GM19238 (cell line): Measurements from ENCODE around the gene JMJD1C.

Experiments
- DNase-seq: peaks from one replicate; pipeline ENCODE4 v3.0.0; 2011; ENCODE audit warnings: low spot score; ENCODE audit not compliant: insufficient read length

JMJD1C gene

DNA sequence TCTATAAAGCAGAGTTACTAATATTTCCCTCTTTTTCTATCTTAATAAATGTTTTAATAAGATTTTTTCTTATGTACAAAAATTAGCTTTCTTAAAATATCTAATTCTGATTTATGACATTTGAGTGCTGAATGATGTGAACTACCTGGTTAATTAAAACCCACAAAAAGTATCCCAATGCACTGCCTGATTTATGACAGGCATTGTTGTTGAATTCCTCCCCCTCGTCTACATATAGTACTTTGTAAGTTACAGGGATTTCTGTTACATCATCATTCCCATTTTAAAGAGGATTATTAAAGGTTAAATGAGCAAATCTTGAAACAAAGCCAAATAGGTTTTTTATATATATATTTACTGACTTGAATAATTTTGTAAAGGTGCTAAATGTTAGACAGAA lies 241.5 kb downstream of the JMJD1C start:
- no peak for DNase-seq

DNA sequence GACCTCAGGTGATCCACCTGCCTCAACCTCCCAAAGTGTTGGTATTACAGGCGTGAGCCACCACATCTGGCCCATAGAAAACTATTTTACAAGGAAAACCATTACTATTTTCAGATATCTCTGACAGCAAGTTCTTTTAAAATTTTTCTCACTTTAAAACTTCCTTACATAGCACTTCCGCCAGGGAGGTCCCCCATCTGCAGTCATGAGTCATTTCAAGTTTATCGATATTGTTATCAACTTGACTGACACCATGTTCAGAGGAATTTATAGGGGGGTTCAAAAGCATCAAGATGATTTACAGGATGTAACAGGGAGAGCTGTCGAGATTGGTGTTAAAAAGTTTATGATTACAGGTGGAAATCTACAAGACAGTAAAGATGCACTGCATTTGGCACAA lies 243.8 kb downstream of the JMJD1C start:
- no peak for DNase-seq

DNA sequence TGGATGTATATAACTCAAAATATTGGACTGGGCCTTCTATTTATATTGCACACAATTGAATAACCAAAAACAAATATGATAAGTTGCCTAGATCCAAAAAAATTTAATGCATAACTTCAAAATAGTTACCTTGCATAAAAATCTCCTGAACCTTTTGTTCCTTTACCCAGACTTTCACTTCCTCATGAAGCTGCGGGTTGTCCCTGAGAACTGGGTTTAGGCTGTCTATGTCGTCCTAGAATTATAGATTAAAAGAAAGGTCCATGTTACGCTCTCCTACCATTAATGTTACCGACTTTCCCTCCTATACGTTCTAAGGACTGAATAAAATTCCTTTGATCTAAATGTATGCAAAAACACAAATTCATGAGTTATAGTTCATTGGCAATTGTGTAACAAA lies 246.0 kb downstream of the JMJD1C start:
- DNase-seq: no peak

DNA sequence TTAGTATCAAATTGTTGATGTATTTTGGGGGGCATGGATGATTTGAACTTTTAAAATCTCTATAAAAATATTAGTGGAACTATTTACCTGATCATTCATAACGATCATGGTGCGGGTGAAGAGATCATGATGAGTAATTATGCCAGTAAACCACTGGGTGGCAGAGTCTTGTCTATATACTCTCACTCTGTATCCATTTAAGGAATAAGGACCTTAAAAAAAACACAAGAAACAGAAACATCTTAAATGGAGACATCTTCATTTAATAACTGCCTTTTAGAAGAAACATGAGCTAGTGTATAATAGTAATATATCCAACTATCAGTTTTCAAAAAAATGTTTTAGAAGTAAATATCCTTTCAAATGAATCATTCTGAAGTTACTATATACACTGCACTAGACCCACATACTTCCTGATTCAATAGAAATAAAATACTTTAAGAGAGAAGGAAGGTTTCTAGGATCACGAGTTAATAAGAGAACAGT lies 248.6 kb downstream of the JMJD1C start:
- DNase-seq: no peak

DNA sequence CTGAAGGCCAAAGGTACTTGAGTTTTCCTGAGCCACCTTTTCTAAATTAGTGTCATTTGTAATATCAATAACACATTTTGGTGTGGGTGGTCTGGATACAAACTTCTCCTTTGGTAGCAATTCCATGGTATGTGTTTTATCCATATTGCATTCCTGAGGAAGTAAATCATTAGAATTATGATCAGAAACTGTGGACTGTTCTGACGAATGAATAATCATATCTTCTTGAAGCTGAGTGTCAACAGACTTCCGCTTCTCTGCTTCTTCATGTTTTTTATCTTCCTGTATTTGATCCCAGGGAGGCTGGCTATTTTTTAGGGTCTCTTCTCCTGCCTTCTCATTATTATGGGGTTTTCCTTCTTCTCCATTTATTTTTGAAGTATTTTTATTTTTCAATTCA lies 251.2 kb downstream of the JMJD1C start:
- DNase-seq: no peak

DNA sequence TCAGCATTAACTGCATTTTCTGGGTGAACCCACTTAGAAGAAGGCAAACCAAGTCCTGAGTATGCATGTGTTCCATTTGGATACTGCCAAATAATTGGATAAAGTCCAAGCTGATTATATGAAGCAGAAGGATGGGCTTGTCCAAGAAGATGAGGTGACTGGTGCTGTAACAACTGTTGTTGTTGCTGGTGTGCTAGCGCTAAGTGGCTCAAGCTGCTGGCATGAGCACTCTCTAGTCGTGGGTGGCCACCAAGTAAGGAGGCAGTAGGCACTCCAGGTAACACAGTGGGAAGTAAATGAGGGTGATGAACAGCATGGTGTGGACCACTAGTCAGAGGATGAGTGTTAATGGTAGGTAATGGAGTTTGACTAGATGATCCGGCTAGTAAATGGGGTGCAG lies 252.3 kb downstream of the JMJD1C start:
- no peak for DNase-seq

DNA sequence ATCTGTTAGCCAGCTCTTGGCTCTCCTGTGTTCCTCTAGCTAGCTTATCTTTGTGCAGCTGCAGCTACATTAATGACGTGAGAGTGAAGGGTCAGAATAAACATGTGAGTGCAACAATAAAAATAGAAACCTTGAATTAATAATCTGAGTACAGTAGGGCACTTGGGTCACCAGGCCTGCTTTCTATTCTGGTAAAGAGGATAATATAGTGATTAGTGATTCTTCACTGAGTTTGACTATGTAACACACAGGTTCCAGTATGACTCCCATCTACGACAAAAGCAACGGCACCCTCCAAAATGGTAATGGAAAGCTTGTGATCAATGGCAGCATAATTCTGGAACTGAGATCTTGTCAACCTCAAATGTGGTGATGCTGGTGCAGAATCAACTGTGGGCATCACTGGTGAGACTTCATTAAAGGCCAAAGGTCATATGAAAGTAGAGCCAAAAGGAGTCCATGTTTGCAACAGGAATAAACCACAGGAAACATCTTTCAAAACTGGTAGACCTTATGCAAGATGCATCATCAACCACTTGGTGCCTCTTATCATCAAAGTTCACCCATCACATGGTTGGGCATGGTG lies 255.1 kb downstream of the JMJD1C start:
- DNase-seq: no peak

DNA sequence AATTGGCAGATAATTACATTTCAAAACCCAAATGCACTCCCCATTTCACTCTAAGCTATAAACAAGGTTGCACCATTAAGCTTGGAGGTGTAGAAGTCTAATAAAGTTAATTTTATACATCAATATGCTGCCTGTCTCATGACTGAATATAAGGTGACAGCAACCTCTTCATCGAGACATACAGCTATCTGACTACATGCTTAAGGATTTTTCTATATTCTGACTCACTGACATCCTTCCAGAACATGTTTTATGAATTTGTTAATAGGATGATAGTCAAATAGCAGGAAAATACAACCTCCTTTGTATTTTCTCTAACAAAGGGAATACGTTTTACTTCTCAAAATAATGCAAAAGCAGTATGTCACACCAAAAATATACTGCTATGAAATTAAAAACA lies 256.1 kb downstream of the JMJD1C start:
- DNase-seq: no peak

DNA sequence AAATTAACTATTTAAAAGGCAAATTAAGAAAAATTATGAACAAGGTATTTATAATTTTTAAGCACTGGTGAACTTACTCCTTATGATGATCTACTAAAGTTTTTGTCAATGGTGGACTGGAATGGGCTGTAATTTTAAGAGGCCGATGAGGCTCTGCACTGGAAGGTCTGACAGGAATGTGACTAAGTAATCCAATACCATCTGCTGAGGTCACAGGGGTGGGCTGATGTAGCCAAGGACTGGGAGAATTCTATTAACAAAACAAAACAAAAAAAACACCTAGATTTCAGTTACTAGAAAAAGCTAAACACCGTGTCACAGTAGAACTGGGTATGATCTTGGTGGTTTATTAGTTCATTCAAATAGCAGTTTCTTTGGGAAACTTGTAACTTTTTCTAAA lies 256.8 kb downstream of the JMJD1C start:
- no peak for DNase-seq

DNA sequence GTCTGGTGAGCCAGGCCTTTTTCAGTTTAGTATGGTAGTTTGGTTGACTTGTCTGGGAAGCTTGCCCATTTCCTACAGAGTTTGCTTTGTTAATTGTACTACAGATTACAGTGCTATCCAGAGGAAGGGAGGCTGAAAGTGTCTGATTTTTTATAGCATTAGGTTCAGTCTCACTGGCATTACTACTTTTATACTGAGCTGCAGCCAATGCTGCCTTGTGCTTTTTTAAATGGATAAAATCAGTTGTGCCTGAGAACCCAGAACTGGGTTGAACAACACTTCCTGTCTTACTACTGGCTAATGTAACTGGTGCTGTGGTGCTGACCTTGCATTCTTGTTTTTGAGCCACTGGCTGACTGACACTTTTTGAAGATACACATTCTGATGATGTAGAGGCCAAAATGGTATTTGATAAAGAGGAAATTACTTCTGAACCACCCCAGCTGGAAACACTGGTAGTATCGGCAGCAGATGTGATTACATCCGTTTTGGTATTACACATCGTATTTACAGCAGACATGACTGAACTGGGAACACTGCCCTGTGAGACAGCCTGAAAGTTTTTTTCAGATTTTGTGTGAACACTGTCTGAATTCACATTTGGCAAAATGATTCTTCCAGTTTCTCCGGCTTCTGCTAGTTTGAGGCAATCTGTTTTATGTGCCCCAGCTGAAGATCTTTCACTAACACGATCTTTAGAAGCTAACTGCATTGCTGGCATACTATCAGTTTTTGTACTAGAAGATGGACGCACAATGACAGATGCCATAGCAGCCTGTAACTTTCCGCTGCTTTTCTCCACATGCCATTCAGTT lies 258.6 kb downstream of the JMJD1C start:
- DNase-seq: no peak

DNA sequence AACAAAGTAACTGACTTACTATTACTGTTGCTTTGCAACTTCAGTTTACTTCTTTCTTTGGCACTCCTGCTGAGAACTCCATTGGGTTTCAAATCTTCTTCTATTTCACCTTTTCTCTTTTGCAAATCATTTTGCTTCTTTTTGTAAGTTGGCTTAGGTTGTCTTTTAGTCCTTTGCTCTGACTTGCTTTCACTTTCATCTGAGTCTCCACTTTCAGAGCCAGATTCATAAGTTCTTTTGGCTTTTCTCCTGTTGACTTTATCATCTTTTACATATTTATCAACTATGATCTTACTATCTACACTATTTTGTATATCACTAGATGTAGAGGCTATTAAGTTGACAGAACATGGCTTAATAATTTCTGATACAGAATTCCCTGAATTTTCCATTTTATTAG lies 259.2 kb downstream of the JMJD1C start:
- DNase-seq: no peak

DNA sequence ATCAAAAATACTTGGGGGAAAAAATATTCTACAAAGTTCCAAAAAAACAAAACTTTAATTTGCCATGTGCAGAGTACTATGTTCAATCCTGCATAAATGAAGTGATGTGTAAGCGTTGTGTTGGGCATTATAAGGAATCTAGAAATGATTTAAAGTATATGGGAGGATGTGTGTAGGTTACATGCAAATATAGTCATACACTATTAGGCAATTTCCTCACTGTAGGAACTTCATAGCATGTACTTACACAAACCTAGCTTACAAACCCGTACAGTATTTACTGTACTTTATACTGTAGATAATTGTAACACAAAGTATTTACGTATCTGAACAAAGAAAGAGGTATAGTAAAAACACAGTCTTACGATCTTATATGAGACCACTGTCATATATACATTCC lies 260.4 kb downstream of the JMJD1C start:
- no peak for DNase-seq

DNA sequence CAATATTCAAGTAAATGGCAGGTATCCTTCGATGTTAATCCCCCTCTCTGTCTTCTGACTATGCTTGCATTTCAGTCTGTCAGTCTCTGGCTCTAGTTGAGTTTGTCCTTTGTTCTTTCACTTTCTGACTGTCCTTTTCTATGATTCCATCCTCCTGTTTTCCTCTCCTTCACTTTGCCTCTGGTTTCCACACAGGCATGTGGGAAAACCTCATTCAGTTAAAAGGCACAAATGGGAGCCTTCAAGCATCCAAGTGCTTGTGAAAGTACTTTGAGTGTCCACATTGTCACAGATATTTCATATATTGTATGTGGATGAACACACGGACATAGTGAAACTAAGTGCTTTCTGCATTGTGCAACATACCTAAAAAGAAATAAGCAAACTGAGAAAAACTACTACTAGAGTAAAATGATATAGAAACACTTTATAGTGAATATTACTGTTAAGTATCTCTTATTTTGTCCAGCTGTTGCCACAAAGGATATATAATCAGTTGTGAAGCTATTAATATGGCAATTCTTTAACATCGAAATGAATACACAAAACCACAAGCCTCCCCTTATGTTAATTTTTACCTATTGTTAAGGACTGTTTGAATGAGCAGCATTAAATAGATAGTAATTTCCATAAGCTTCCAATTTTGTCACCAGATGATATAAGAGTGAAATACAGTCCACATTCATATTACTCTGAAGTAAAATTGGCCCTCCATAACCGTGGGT lies 260.9 kb downstream of the JMJD1C start:
- DNase-seq: no peak

DNA sequence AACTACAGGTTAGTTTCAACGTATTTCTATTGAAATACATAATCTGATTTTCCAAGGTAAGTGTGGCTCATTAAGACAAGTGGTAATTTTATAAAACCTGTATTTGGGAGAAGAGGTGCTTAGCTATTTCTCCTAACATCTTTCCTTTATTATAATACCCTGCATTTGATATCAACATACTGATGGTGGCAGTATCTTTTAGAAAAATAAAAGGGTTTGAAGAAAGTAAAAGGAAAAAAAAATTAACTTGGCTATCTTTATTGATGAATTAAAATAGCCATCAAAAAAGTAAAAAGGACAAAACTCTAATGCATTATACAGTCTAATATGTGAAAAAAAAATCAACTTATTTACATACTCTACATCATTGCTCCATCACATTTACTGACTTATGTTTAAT lies 264.7 kb downstream of the JMJD1C start:
- DNase-seq: no peak

DNA sequence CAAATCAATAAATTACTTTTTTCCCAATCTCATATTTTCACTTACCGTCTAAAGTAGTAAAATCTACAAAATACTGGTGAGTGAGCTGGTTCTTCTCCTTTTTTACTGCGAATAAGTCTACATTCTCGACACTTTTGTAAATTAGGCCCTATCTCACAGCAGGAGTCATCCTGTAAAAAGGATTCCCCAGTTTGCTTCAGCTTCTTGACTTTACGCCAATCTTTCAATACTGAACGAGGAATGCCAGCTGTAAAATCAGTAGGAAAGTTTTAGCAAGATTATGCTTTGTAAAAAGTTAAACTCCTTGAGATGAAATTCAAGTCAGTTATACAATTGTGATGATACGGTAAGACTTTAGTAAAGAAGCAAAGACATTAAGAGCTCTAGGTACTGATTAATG lies 265.3 kb downstream of the JMJD1C start:
- no peak for DNase-seq

DNA sequence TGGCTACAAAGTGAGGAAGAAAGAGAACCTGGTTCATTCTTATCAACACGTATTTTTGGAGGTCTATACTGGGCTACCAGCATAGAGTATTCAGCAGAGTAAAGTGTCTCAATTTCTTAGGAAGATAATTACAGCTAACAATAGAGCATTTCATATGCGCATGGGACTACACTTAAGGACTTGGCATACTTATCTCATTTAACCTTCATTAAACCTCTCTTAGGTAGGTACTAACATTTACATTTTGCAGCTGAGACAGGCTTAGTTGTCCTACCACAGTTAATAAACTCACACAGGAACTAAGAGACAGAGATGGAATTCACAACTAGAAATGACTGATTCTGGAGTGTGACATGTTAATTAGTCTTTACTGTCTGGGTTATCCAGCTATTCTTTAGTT lies 266.1 kb downstream of the JMJD1C start:
- DNase-seq: no peak

DNA sequence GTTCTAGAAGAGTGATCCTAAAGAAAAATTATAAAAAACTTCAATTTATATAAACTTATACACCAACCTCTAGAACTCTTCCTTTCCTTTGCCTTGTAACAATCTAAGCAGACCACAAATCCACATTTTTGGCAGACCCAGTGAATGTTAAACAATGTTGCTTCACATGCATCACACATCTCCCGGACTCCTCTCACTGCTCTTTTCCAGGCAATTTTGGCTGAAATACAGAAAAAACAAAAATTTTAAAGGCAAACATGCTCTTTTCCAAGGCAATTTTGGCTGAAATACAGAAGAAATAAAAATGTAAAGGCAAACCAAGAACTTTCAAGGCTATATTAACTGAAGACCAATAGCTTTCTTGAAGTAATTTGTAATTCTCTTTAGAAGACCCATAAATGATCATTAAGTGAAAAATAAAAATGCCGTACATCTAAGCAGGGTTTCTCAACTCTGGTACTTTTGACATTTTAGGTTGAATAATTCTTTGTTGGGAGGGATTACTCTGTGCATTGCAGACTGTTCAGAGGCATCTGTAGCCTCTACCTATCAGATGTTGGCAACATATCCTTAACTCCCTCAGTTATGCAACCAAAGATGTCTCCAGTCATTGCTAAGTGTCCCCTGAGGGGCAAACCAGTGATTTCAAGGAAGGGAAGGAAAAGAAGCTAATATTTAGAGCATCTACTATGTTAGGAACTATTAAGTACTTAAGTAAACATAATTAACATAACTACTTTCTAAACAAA lies 268.3 kb downstream of the JMJD1C start:
- no peak for DNase-seq

DNA sequence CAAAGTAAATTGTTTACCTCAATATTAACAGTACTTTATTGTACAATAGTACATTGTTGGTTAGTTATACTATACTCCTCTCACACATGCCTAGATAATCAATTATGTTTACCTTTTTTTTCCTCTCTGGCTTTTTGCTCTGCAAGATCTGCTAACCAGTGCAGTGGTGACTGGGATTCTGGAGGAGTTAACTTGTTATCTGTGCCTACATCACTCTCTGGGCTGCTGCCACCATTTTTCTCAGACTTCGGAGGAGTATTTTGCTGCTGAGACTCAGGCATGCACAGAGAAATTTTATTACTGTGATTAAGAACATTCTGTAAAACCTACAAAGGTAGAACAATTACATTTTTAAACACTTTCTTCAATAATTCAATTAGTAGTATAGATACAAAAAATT lies 273.0 kb downstream of the JMJD1C start:
- no peak for DNase-seq

DNA sequence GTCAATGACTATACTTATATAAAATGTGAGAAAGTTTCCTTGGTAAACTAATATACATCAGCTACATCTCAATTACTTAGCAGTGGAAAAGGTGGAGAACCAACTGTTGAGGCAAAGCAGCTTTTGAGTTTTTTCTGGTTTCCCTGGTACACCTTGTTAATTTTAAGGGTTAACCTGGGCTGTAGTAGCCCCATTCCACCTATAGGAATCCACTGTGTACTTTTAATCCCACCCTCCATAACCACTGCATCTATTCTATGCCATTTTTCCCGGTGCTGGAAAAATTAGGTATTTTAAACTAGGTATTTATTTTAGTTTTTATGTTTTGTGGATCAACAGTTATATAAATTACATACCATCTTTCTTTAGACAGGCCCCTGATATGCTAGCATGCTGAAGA lies 290.2 kb downstream of the JMJD1C start:
- DNase-seq: no peak

DNA sequence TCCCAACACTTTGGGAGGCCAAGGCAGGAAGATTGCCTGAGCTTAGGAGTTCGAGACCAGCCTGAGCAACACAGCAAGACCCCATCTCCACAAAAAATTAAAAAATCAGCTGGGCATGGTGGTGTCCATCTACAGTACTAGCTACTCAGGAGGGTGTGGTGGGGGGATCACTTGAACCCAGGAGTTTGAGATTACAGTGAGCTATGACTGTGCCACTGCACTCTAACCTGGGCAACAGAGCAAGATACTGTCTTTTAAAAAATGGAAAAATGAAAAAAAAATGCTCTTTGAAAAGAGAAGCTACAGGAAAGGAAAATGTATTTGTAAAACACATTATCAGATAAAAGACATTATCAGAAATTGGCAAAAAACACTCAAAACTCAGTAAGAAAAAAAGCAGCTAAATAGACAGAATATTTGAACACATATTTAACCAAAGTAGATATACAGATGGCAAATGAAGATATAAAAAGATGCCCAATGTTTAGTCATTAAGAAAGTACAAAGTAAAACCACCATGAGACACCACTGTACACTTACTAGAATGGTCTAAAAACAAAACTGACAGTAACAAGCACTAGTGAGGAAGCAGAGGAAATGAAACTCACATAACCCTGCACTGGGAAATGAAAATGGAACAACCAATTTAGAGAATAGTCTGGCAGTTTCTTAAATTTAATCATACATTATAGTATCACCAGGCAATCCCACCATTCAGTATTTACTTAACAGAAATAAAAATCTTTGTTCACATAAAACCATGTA lies 292.1 kb downstream of the JMJD1C start:
- peak; percentile 2 for DNase-seq

DNA sequence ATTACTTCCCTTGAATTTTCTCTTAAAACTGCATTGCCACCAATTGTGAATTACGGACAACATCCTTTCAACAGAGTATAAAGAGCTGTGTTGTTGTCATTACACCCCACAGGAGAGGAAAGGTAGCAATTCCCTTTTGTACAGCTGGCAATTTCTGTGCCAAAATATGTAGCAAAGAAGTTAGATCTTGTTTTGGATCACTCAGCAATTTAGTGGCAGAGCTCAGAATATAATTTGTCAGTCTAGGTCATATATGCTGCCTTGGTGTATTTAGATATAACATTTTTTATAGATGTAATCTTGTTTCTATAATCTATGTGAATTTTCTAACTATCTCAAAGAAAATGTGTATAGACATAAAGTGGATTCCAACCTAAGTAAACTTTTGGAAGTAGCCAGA lies 293.9 kb downstream of the JMJD1C start:
- no peak for DNase-seq
